Stomach (tissue), 9 donors: Measurements from ENCODE around the gene PKNOX2. TPM values are rescaled to one million over a fixed set of nuclear protein-coding genes. Genes with fewer than 3 reads are reported as not detected.

Experiments used
- DNase-seq, 2 donors: peaks; one replicate each; pipeline versions ENCODE4 v3.0.0 to v3.0.0-alpha.2; 2013 to 2019
- H3K27ac ChIP-seq, 5 donors: fragments of 200-600 bp in 4 of 5; sonication (generic) in 4 of 5; one replicate each; pipeline ENCODE4 v1.5.1; 2013 to 2019; ENCODE audit warnings: mild to moderate bottlenecking in 1 of 5, moderate library complexity in 1 of 5
- H3K27me3 ChIP-seq, 3 donors: fragments of 200-600 bp; sonication (generic); one replicate each; pipeline ENCODE4 v1.5.1; 2017 to 2019; ENCODE audit warnings: mixed run types in 1 of 3
- H3K36me3 ChIP-seq, 4 donors: fragments of 200-600 bp; sonication (generic); 1 replicate in 3 of 4; 2 replicates in 1 of 4; pipeline ENCODE4 v1.5.1; 2016 to 2019
- H3K4me1 ChIP-seq, 4 donors: fragments of 200-600 bp; sonication (generic); one replicate each; pipeline ENCODE4 v1.5.1; 2016 to 2019
- H3K4me3 ChIP-seq, 4 donors: fragments of 200-600 bp; sonication (generic) in 3 of 4; one replicate each; pipeline ENCODE4 v1.5.1; 2016 to 2019; ENCODE audit warnings: mild to moderate bottlenecking in 1 of 4
- H3K9me3 ChIP-seq, 4 donors: fragments of 200-600 bp; sonication (generic); one replicate each; pipeline ENCODE4 v1.5.1; 2016 to 2019
- EP300 ChIP-seq: sonication (generic); formaldehyde crosslinking; IDR thresholded peaks from one replicate; pipeline ENCODE4 v1.6.1; 2017; ENCODE audit warnings: antibody characterized with exemption
- POLR2A ChIP-seq, 4 donors: fragments of 450-650 bp; IDR thresholded peaks; one replicate each; pipeline ENCODE4 v1.6.1; 2016; ENCODE audit warnings: antibody characterized with exemption in 4 of 4, control low read depth in 2 of 4, mild to moderate bottlenecking in 1 of 4, moderate library complexity in 1 of 4
- POLR2AphosphoS5 ChIP-seq, 3 donors: sonication (generic); formaldehyde crosslinking; IDR thresholded peaks; one replicate each; pipeline ENCODE4 v1.6.1; 2016; ENCODE audit warnings: antibody characterized with exemption in 3 of 3
- WGBS, 5 donors: extraction: QIAGEN DNeasy Blood & Tissue Kit in 3 of 5; methylation state at CpG; one replicate each; pipeline versions ENCODE4 v1.1.5 to v1.1.7; 2013 to 2018; 5-methylcytosine and 5-hydroxymethylcytosine counted together
- intact Hi-C: fragments of 100-400 bp; cut with DNase I; formaldehyde crosslinking; loops from one replicate; pipeline ENCODE4 v1.15.1; 2023; ENCODE audit warnings: low total_unique reads
- polyA plus RNA-seq, 3 donors: library from polyadenylated mRNA; stranded (reverse); fragments of 200-250 nt; gene quantifications; one replicate each; pipeline ENCODE4 v1.2.3, GENCODE V29; 2013
- total RNA-seq, 5 donors: library from RNA; depleted of rRNA; stranded (reverse); fragments of >200 nt; gene quantifications; one replicate each; pipeline versions ENCODE4 v1.1.0 to v1.2.3, GENCODE V29; 2014 to 2016
- TF ChIP-seq, protein P1 (sequence below), 7 experiments: fragments of 450-650 bp in 4 of 7; fragments of 200-600 bp in 3 of 7; sonication (generic) in 3 of 7; IDR thresholded peaks; one replicate each; pipeline ENCODE4 v1.5.1; 2016 to 2019; ENCODE audit warnings: antibody characterized with exemption in 7 of 7, control low read depth in 2 of 7, mild to moderate bottlenecking in 1 of 7
- donor health status: healthy with polysubstance abuse.
- donor health status: Bipolar disorder and iron deficiency.
- donor health status: healthy.

PKNOX2 gene
- total and polyA plus RNA-seq, 8 donors, result 0.83 to 4.9 (median 2.3) TPM; not detected in 1

DNA sequence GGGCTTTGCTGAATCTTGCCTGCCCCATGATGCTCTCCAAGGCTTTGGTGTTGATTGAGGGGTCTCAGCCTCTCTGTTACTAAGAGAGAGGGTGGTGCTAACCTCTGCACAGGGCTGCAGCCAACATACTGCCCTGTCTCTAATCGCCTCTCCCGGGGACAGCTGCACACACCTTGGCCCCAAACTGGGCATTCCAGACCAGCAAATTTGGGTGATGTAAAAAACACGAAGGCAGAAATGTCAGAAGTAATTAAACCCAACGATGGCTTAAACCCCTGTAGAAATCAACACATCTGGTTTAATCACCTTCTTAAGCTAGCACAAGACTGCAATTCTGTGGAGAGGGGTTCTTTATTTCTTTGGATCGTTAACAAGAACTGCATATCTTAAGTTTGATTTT is 215.0 kb downstream of the PKNOX2 start:
- Histone ChIP-seq H3K36me3 (no peaks in the 10 kb centered on the region), H3K27ac (no peak overlapping the region), H3K4me1 (peaks cover 0 to 31% (median 6%) of the 10 kb centered on the region in 4 donors), H3K4me3 (no peak overlapping the region), H3K9me3 (no peaks in the 10 kb centered on the region), H3K27me3 (no peaks in the 10 kb centered on the region)
- no peak for DNase-seq
- WGBS, 5 donors, result 69 to 78% (median 74%) methylated on average over 5 of the region's 5 CpGs
- TF ChIP-seq POLR2A (IDR thresholded peaks at IDR 0.05), result no peak
- TF ChIP-seq POLR2AphosphoS5 (IDR thresholded peaks at IDR 0.05), result no peak
- no peak for TF ChIP-seq EP300
- TF ChIP-seq, protein P1, sequence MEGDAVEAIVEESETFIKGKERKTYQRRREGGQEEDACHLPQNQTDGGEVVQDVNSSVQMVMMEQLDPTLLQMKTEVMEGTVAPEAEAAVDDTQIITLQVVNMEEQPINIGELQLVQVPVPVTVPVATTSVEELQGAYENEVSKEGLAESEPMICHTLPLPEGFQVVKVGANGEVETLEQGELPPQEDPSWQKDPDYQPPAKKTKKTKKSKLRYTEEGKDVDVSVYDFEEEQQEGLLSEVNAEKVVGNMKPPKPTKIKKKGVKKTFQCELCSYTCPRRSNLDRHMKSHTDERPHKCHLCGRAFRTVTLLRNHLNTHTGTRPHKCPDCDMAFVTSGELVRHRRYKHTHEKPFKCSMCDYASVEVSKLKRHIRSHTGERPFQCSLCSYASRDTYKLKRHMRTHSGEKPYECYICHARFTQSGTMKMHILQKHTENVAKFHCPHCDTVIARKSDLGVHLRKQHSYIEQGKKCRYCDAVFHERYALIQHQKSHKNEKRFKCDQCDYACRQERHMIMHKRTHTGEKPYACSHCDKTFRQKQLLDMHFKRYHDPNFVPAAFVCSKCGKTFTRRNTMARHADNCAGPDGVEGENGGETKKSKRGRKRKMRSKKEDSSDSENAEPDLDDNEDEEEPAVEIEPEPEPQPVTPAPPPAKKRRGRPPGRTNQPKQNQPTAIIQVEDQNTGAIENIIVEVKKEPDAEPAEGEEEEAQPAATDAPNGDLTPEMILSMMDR (IDR thresholded peaks at IDR 0.05), result no peak
- intact Hi-C loops, result no loop called here

DNA sequence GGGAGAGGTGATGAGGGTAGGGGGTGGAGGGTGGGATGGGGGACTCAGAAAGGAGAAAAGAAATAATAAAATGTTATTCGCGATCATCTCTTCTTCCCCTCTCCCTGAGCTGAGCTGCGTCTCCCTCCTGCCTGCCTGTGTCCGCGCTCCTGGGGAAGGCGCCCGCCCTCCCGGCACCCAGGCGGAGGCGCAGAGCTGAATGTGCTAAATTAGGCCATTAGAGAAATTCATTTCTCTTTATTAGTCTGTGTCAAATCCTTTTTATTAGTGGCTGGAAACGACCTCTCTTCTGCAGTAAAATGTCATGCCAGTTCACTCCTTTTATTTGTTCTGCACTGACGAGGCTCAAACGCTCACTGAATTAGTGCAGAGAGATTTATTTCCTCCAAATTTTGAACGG is 215.4 kb downstream of the PKNOX2 start:
- TF ChIP-seq EP300 (no peak), POLR2A (IDR thresholded peaks at IDR 0.05) (no peak), POLR2AphosphoS5 (IDR thresholded peaks at IDR 0.05) (no peak)
- TF ChIP-seq, protein P1 (IDR thresholded peaks at IDR 0.05), result no peak
- Histone ChIP-seq H3K36me3 (no peaks in the 10 kb centered on the region), H3K9me3 (no peaks in the 10 kb centered on the region), H3K4me3 (no peak overlapping the region), H3K27ac (no peak overlapping the region), H3K4me1 (peaks cover 0 to 31% (median 6%) of the 10 kb centered on the region in 4 donors), H3K27me3 (no peaks in the 10 kb centered on the region)
- DNase-seq, result no peak
- WGBS, 5 donors, result 65 to 84% (median 77%) methylated on average over 14 of the region's 14 CpGs
- intact Hi-C loops, result no loop called here

DNA sequence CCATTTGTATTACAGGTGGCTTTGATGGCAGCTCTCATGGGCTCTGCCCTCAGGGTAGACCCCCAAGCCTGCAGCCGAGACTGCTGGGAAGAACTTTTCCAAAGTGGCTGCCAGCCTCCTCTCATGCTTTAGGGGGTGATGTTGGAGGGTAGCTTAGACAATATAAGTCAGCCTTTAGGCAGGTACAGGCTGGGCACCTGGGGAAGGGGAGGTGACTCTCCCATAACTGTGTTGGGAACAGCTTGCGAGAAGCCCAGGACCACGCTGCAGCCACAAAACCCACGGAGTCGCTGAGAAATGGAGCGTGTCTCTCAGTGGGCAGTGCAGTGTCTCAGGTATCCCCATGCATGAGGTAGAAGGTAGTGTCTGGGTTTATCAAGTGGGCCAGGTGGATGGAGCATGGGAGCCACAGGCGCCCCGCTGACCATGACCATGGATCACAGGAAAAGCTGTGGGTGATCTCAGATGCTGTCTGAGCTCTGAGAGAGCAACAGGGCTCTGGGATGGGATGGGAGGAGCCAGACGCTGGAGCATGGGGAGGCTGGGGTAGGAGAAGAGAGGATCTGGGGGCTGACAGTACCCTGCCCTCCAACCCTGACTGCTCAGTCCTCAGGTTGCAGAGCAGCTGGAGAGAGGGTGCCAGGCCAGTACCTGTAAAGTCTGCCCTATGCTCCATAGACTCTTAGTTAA is 216.3 kb downstream of the PKNOX2 start:
- H3K27ac ChIP-seq, result no peak overlapping the region
- H3K4me3 ChIP-seq, result no peak overlapping the region
- no peaks in the 10 kb centered on the region for H3K36me3 ChIP-seq
- no peaks in the 10 kb centered on the region for H3K9me3 ChIP-seq
- H3K4me1 ChIP-seq, result peaks cover 0 to 22% (median 3%) of the 10 kb centered on the region in 4 donors
- no peak for DNase-seq
- intact Hi-C loops, result no loop called here
- TF ChIP-seq POLR2A (IDR thresholded peaks at IDR 0.05) (no peak), POLR2AphosphoS5 (IDR thresholded peaks at IDR 0.05) (no peak), EP300 (no peak)
- TF ChIP-seq, protein P1 (IDR thresholded peaks at IDR 0.05), result no peak
- WGBS, 5 donors, result 83 to 93% (median 88%) methylated on average over 9 of the region's 9 CpGs
- no peaks in the 10 kb centered on the region for H3K27me3 ChIP-seq

DNA sequence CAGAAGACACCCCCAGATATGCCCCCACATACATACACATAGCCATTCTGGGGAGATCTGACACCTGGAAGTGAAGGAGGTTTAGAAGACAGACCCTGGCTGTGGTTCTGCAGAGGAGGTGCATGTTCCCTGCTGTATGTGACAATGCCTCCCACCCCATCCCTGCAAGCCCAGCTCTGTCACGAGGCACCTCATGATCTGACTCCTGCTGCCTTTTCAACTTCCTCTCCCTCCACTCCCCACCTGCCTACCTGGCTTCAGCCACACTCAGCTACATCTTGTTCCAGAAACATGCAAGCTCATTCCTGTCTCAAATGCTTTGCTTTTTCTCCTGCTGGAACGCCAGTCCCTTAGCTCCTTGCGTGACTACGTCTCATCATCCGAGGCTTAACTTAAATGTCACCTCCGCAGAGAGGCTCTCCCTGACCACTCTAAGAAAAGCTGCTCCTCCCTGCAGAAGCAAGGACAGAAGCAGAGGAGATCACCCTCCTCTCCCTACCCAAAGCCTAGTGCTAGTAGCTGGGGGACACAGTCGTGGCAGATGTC is 217.0 kb downstream of the PKNOX2 start:
- Histone ChIP-seq H3K27me3 (no peaks in the 10 kb centered on the region), H3K4me3 (no peak overlapping the region), H3K36me3 (no peaks in the 10 kb centered on the region), H3K27ac (no peak overlapping the region), H3K4me1 (peaks cover 0 to 15% (median 0%) of the 10 kb centered on the region in 4 donors), H3K9me3 (no peaks in the 10 kb centered on the region)
- TF ChIP-seq POLR2AphosphoS5 (IDR thresholded peaks at IDR 0.05), result no peak
- TF ChIP-seq EP300, result no peak
- TF ChIP-seq POLR2A (IDR thresholded peaks at IDR 0.05), result no peak
- TF ChIP-seq, protein P1 (IDR thresholded peaks at IDR 0.05), result no peak
- intact Hi-C loops, result no loop called here
- no peak for DNase-seq
- 78 to 89% (median 83%) methylated on average over 7 of the region's 7 CpGs for WGBS, 5 donors
